Skeletal muscle satellite cell (primary cell): ENCODE results near the gene HDGFL2. TPM values are rescaled to one million over a fixed set of nuclear protein-coding genes. Genes with fewer than 3 reads are reported as not detected.

Experiments used
- H3K27me3 ChIP-seq: 2 replicates; pipeline ENCODE4 v1.7.0; 2013; ENCODE audit warnings: low read length; ENCODE audit not compliant: control insufficient read depth, insufficient read depth
- H3K36me3 ChIP-seq: 2 replicates; pipeline ENCODE4 v1.7.0; 2013; ENCODE audit warnings: mild to moderate bottlenecking, control low read depth, low read length; ENCODE audit not compliant: insufficient read depth
- H3K4me1 ChIP-seq: 2 replicates; pipeline ENCODE4 v1.7.0; 2013; ENCODE audit warnings: low read length; ENCODE audit not compliant: control insufficient read depth, insufficient read depth
- H3K4me2 ChIP-seq: 2 replicates; pipeline ENCODE4 v1.7.0; 2013; ENCODE audit warnings: mild to moderate bottlenecking, low read length
- H3K4me3 ChIP-seq: 2 replicates; pipeline ENCODE4 v1.7.0; 2013; ENCODE audit warnings: low read length
- H3K9ac ChIP-seq: 2 replicates; pipeline ENCODE4 v1.7.0; 2013; ENCODE audit warnings: mild to moderate bottlenecking, low read depth, low read length, moderate library complexity
- H3K9me3 ChIP-seq: replicated peaks from 2 replicates; pipeline ENCODE4 v1.7.0; 2013; ENCODE audit warnings: mild to moderate bottlenecking, control low read depth, low read length
- total RNA-seq: library from RNA; depleted of rRNA; stranded (reverse); fragments of >200 nt; gene quantifications from 2 replicates; pipeline ENCODE4 v1.2.3, GENCODE V29; 2012; rRNA removed

Gene HDGFL2
- 42.4 and 55.8 TPM in 2 replicates for total RNA-seq

DNA sequence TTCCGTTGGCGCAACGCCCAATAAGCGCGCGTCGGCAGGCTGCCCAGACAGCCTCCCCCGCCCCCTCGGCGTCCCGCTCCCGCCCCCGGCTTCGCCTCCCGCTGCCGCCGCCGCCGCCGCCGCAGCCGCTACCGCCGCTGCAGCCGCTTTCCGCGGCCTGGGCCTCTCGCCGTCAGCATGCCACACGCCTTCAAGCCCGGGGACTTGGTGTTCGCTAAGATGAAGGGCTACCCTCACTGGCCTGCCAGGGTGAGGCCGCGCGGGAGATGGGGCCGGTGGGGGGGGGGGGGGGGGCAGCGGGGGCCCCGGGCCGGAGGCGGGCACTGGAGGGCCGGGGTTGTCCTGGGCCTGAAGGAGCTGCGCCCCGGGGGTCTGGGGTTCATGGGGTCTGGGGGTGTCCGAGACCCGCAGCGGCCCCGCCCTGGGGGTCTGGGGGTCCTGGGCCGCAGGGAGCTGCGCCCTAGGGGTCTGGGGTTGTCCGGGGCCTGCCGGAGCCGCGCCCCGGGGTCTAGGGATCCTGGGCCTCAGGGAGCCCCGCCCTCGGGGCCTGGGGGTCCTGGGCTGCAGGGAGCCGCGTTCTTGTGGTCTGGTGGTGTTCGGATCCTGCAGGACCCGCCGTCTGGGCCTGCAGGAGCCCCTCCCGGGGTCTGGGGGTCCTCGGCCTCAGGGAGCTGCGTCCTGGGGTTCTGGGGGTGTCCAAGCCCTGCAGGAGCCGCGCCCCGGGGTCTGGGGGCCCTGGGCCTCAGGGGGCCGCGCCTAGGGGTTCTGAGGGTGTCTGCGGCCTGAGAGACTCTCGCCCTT lies at the start of gene HDGFL2:
TSS of gene HDGFL2 (plus strand) at position 124 of the 801 bp plus-strand sequence. CDS start at position 178, 54 bp downstream.
- Histone ChIP-seq H3K4me3 (peak within 1 kb of the TSS; percentile 88), H3K4me1 (peaks cover 19% of the 10 kb centered on the region), H3K4me2 (peak within 1 kb of the TSS; percentile 98), H3K9ac (peak within 1 kb of the TSS; percentile 93), H3K36me3 (peaks cover 17% of the 10 kb centered on the region), H3K9me3 (no peaks in the 10 kb centered on the region), H3K27me3 (no peaks in the 10 kb centered on the region)

DNA sequence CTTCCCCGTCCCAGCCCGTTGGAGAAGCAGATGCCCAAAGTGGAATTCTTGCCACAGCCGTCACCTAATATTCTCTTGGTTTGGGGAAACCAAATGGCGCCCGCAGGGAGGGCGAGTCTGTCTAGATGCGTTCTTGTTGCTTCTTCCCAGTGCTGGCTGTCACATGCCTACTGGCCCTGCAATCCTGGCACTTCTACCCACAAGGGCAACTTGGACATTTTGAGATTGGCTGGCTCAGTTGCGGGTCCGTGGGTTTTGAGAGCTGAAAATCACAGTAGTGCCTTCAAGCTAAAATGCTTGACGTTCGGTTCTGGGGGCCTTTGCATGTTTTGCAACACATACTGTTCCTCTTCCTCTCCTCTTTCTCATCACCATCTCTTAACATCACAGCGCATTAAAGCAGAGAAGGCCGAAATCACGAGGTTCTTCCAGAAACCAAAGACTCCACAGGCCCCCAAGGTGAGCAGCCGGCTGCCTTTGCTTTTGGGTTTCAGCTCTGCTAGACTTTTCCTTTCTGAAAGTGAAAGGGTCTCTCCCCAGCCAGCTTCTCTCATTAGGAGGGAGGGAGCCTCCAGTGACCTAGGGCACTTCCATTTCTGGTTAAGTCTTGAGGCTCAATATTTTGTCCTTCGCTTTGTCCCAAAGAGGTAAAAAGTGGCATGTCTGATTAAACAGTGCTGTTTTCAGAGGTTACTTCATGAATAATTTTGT lies 48.5 kb upstream of the HDGFL2 start:
- Histone ChIP-seq H3K9ac (no peak overlapping the region), H3K4me3 (no peak overlapping the region), H3K27me3 (no peaks in the 10 kb centered on the region), H3K9me3 (no peaks in the 10 kb centered on the region), H3K4me2 (no peak overlapping the region), H3K36me3 (peaks cover 24% of the 10 kb centered on the region), H3K4me1 (no peaks in the 10 kb centered on the region)

DNA sequence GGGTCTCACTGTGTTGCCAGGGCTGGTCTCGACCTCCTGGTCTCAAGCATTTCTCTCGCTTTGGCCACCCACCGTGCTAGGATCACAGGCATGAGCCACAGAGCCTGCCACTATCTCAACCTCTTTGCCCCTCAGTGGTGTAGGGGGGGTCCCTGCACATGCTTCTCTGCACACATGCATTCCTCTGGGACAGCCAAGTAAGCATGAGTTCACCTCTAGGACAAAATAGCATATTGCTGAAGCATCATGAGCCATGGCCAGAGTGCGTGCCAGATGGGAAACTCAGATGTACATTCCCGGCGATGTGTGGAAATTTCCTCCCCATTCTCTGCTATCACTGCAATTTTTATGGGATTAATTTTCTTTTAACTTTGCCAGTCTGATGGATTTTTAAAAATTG lies 46.6 kb upstream of the HDGFL2 start:
- H3K36me3 ChIP-seq: peaks cover 35% of the 10 kb centered on the region
- H3K9ac ChIP-seq: peak overlapping the region; percentile 17
- no peak overlapping the region for H3K4me2 ChIP-seq
- no peaks in the 10 kb centered on the region for H3K9me3 ChIP-seq
- H3K4me3 ChIP-seq: no peak overlapping the region
- no peaks in the 10 kb centered on the region for H3K4me1 ChIP-seq
- H3K27me3 ChIP-seq: no peaks in the 10 kb centered on the region

DNA sequence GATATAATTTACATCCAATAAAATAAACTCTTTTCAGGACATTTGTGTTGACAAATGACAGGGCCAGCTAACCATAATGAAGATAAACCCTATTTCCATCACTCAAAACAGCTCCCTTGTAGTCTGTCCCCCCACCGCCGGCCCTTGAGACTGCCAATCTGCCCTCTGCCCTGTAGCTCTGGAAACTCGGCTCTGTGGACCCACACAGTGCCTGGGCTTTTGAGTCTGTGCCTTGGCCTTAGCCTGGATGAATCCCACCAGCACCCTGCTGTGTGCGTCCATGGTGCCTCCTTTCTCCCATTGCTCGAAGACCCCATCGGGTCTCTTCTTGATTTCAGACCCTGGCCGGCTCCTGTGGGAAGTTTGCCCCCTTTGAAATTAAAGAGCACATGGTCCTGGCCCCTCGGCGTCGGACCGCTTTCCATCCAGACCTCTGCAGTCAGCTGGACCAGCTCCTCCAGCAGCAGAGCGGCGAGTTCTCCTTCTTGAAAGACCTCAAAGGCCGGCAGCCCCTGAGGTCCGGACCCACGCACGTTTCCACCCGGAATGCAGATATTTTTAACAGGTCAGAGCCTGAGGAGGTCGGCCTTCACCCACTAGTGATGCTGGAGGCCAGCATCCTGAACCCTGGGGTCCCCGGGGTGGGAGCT lies 43.6 kb upstream of the HDGFL2 start:
- H3K9ac ChIP-seq: no peak overlapping the region
- H3K36me3 ChIP-seq: peaks cover 44% of the 10 kb centered on the region
- no peaks in the 10 kb centered on the region for H3K27me3 ChIP-seq
- no peak overlapping the region for H3K4me2 ChIP-seq
- no peaks in the 10 kb centered on the region for H3K4me1 ChIP-seq
- H3K9me3 ChIP-seq: no peaks in the 10 kb centered on the region
- no peak overlapping the region for H3K4me3 ChIP-seq

DNA sequence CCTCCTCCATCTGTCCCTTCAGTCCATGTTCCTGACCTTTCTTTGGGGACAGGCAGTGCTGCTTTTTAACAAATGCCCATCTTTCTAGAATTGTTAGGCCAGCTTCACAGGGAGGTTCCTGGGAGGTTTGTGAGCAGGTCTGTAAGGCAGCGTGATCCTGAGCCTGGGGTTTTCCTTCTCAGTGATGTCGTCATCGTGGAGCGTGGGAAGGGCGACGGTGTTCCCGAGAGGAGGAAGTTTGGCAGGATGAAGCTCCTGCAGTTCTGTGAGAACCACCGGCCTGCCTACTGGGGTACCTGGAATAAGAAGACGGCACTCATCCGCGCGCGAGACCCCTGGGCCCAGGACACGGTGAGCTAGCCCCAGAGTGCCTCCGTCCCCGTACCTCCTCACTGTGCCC lies 42.8 kb upstream of the HDGFL2 start:
- Histone ChIP-seq H3K9me3 (no peaks in the 10 kb centered on the region), H3K9ac (no peak overlapping the region), H3K4me2 (no peak overlapping the region), H3K4me1 (no peaks in the 10 kb centered on the region), H3K36me3 (peaks cover 39% of the 10 kb centered on the region), H3K4me3 (no peak overlapping the region), H3K27me3 (no peaks in the 10 kb centered on the region)

DNA sequence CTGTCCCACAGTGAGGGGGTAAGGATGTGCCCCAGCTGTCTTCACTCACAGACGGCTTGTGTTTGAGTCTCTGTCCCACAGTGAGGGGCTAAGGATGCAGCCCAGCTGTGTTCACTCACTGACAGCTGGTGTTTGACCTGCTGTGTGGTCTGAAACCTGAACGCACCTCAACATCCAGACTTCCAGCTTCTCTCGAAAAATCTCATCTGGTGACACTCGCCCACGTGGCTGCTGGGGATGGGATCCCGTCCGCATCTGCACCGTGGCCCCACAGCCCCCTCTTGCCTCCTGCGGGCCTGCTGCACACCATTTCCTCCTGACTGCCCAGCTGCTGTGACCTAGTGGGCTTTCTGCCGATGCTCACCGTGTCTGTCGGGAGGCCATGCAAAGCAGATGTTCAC lies 42.3 kb upstream of the HDGFL2 start:
- H3K4me3 ChIP-seq: no peak overlapping the region
- H3K4me1 ChIP-seq: no peaks in the 10 kb centered on the region
- peaks cover 39% of the 10 kb centered on the region for H3K36me3 ChIP-seq
- H3K9me3 ChIP-seq: no peaks in the 10 kb centered on the region
- no peak overlapping the region for H3K4me2 ChIP-seq
- H3K27me3 ChIP-seq: no peaks in the 10 kb centered on the region
- H3K9ac ChIP-seq: no peak overlapping the region

DNA sequence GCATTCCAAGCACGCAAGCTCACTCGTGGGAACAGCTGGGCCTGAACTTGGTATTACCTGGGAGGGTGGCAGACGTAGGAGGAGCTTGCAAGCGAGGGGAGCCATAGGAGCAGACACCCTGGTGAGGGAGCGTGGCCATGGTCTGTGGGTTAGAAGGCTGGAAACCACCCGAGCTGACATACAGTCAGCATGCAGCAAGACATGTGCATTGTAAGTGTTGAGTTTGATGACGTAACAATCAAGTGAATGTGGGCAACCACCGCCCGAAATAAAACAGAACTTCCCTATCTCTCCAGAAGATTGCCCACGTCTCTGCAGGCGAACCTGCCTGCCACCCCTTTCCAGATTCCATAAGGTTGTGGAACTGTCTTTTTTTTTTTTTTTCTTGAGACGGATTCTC lies 41.3 kb upstream of the HDGFL2 start:
- Histone ChIP-seq H3K4me2 (no peak overlapping the region), H3K27me3 (no peaks in the 10 kb centered on the region), H3K4me1 (no peaks in the 10 kb centered on the region), H3K9ac (no peak overlapping the region), H3K4me3 (no peak overlapping the region), H3K36me3 (peaks cover 39% of the 10 kb centered on the region), H3K9me3 (no peaks in the 10 kb centered on the region)

DNA sequence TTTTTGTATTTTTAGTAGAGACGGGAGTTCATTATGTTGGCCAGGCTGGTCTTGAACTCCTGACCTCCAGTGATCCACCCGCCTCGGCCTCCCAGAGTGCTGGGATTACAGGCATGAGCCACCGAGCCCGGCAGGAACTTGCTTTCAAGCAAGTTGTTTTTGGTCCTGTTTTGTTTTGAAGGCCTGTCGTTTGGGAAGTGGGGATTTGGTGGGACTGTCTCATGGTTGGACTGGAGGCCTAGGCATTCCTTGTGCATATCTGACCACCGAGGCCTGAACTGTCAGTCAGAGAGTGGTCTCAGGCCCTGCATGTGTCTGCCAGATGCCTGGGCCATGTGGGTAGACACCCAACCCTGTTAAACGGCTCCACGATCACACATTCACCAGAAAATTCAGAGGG lies 40.8 kb upstream of the HDGFL2 start:
- Histone ChIP-seq H3K4me3 (no peak overlapping the region), H3K36me3 (peaks cover 39% of the 10 kb centered on the region), H3K9ac (no peak overlapping the region), H3K4me1 (no peaks in the 10 kb centered on the region), H3K4me2 (no peak overlapping the region), H3K9me3 (no peaks in the 10 kb centered on the region), H3K27me3 (no peaks in the 10 kb centered on the region)

DNA sequence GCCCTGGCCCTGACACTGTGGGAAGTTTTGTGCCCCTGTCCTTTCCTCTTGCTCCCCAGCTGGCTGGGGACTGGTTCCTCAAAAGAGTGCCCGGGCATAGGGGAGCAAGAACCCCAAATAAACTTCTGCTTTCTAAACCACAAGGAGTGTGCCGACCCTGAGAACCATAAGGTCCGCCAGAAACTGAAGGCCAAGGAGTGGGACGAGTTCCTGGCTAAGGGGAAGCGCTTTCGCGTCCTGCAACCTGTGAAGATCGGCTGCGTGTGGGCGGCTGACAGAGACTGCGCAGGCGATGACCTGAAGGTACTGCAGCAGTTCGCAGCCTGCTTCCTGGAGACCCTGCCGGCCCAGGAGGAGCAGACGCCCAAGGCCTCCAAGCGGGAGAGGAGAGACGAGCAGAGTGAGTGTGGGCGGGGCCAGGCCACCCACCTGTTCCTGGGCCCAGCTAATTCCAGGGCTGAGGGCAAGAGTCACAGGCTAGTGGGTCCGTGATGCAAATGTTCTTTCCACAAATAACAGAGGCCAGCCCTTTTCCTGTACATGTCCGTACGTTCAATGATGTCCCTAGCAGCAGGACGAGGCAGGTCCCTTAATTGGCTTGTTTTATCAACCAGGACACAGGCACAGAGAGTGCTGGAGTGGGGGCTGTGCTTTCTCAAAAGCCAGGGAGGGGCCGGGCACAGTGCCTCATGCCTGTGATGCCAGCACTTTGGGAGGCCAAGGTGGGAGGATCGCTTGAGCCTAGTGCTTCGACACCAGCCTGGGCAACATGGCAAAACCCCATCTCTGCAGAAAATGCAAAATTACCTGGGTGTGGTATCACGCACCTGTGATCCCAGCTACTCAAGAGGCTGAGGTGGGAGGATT lies 40.1 kb upstream of the HDGFL2 start:
- Histone ChIP-seq H3K36me3 (peaks cover 43% of the 10 kb centered on the region), H3K4me2 (no peak overlapping the region), H3K4me3 (no peak overlapping the region), H3K27me3 (no peaks in the 10 kb centered on the region), H3K9me3 (no peaks in the 10 kb centered on the region), H3K9ac (no peak overlapping the region), H3K4me1 (no peaks in the 10 kb centered on the region)

DNA sequence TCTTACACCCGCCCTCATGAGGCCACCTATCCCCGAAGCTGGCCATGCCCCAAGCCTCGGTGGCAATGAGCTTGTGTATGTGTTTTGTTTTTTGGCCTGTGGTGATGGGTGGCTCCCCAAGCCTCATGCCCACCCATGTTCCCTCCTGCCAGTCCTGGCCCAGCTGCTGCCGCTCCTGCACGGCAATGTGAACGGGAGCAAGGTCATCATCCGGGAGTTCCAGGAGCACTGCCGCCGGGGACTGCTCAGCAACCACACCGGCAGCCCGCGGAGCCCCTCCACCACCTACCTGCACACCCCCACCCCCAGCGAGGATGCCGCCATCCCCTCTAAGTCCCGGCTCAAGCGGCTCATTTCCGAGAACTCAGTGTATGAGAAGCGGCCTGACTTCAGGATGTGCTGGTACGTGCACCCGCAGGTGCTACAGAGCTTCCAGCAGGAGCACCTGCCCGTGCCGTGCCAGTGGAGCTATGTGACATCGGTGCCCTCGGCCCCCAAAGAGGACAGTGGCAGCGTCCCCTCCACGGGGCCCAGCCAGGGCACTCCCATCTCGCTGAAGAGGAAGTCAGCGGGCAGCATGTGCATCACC lies 39.1 kb upstream of the HDGFL2 start:
- Histone ChIP-seq H3K9ac (no peak overlapping the region), H3K27me3 (no peaks in the 10 kb centered on the region), H3K4me1 (no peaks in the 10 kb centered on the region), H3K4me3 (no peak overlapping the region), H3K4me2 (no peak overlapping the region), H3K9me3 (no peaks in the 10 kb centered on the region), H3K36me3 (peaks cover 43% of the 10 kb centered on the region)
